Measurements from ENCODE around the gene TEAD1.

TEAD1 gene

GRCh38 chr11:12692229-12693075, 18.2 kb downstream of the TEAD1 start:
- peaks cover 4% of the 10 kb centered on the region; the same call in 1 of the 2 replicates for H3K36me3 ChIP-seq (ENCODE audit: low read depth)
- no peaks in the 10 kb centered on the region for H3K9me3 ChIP-seq (ENCODE audit: severe bottlenecking)
- no peak overlapping the region for H3K4me3 ChIP-seq (ENCODE audit: severe bottlenecking)
- peak overlapping the region; percentile 99 for H3K27ac ChIP-seq (ENCODE audit: poor library complexity, severe bottlenecking)
- no peak for TF ChIP-seq CTCF (IDR thresholded peaks at IDR 0.05; ENCODE audit: poor library complexity, severe bottlenecking)
- no peak for DNase-seq (ENCODE audit: low spot score)
- H3K4me1 ChIP-seq (ENCODE audit: insufficient read depth, poor library complexity, severe bottlenecking), result peaks cover 77% of the 10 kb centered on the region
- peak; percentile 24; the same call in 2 of the 3 replicates for ATAC-seq (ENCODE audit: low read depth)
- H3K27me3 ChIP-seq (ENCODE audit: insufficient read depth, poor library complexity, severe bottlenecking), result no peaks in the 10 kb centered on the region

- ATAC-seq (ENCODE audit: low read depth) (peak; percentile 1; the same call in 1 of the 3 replicates), DNase-seq (ENCODE audit: low spot score) (no peak)
- Histone ChIP-seq H3K4me3 (ENCODE audit: severe bottlenecking) (no peak overlapping the region), H3K9me3 (ENCODE audit: severe bottlenecking) (no peaks in the 10 kb centered on the region), H3K4me1 (ENCODE audit: insufficient read depth, poor library complexity, severe bottlenecking) (peaks cover 75% of the 10 kb centered on the region), H3K27me3 (ENCODE audit: insufficient read depth, poor library complexity, severe bottlenecking) (no peaks in the 10 kb centered on the region), H3K27ac (ENCODE audit: poor library complexity, severe bottlenecking) (peak overlapping the region; percentile 99), H3K36me3 (ENCODE audit: low read depth) (peaks cover 4% of the 10 kb centered on the region; the same call in 1 of the 2 replicates)
- no peak for TF ChIP-seq CTCF (IDR thresholded peaks at IDR 0.05; ENCODE audit: poor library complexity, severe bottlenecking)
These were observed 18.9 kb downstream of the TEAD1 start for GRCh38 chr11:12693094-12693478.

GRCh38 chr11:12693479-12694182, 19.4 kb downstream of the TEAD1 start:
- TF ChIP-seq CTCF (IDR thresholded peaks at IDR 0.05; ENCODE audit: poor library complexity, severe bottlenecking), result no peak
- H3K9me3 ChIP-seq (ENCODE audit: severe bottlenecking), result no peaks in the 10 kb centered on the region
- peak overlapping the region; percentile 99 for H3K27ac ChIP-seq (ENCODE audit: poor library complexity, severe bottlenecking)
- peak; percentile 84 for ATAC-seq (ENCODE audit: low read depth)
- H3K36me3 ChIP-seq (ENCODE audit: low read depth), result peaks cover 4% of the 10 kb centered on the region; the same call in 1 of the 2 replicates
- H3K4me3 ChIP-seq (ENCODE audit: severe bottlenecking), result peak overlapping the region; percentile 4
- no peaks in the 10 kb centered on the region for H3K27me3 ChIP-seq (ENCODE audit: insufficient read depth, poor library complexity, severe bottlenecking)
- DNase-seq (ENCODE audit: low spot score), result peak; percentile 73
- peaks cover 70% of the 10 kb centered on the region for H3K4me1 ChIP-seq (ENCODE audit: insufficient read depth, poor library complexity, severe bottlenecking)

GRCh38 chr11:12694183-12694531, 19.9 kb downstream of the TEAD1 start:
- H3K4me3 ChIP-seq (ENCODE audit: severe bottlenecking), result peak overlapping the region; percentile 4
- H3K9me3 ChIP-seq (ENCODE audit: severe bottlenecking), result no peaks in the 10 kb centered on the region
- no peak for TF ChIP-seq CTCF (IDR thresholded peaks at IDR 0.05; ENCODE audit: poor library complexity, severe bottlenecking)
- no peaks in the 10 kb centered on the region for H3K27me3 ChIP-seq (ENCODE audit: insufficient read depth, poor library complexity, severe bottlenecking)
- ATAC-seq (ENCODE audit: low read depth) (no peak; the same call in 2 of the 3 replicates), DNase-seq (ENCODE audit: low spot score) (no peak)
- peak overlapping the region; percentile 99 for H3K27ac ChIP-seq (ENCODE audit: poor library complexity, severe bottlenecking)
- peaks cover 4% of the 10 kb centered on the region; the same call in 1 of the 2 replicates for H3K36me3 ChIP-seq (ENCODE audit: low read depth)
- peaks cover 69% of the 10 kb centered on the region for H3K4me1 ChIP-seq (ENCODE audit: insufficient read depth, poor library complexity, severe bottlenecking)
